Measurements from ENCODE around the gene COL23A1. TPM values are rescaled to one million over a fixed set of nuclear protein-coding genes. Genes with fewer than 3 reads are reported as not detected.

Gene COL23A1
- total and polyA plus RNA-seq, 2 of the 13 experiments (the other 11 are each of a cell fraction or from before 2014, with no cell fraction given) = not detected

- TF ChIP-seq ZNF800 (CRISPR knock-in tag; IDR thresholded peaks at IDR 0.05) = 0 out of 2 replicates have a peak, but pooled peaks have one; percentile 34
- no peak for TF ChIP-seq ZNF382 (CRISPR knock-in tag; IDR thresholded peaks at IDR 0.05; ENCODE audit: borderline replicate concordance)
- TF ChIP-seq HNF4A (CRISPR knock-in tag; IDR thresholded peaks at IDR 0.05) = peak; percentile 67
- peak; percentile 19; the same call in 1 of the 2 replicates for TF ChIP-seq RARA (CRISPR knock-in tag; IDR thresholded peaks at IDR 0.05)
- TF ChIP-seq TOPORS (CRISPR knock-in tag; IDR thresholded peaks at IDR 0.05) = no peak
- TF ChIP-seq FOXA1 (IDR thresholded peaks at IDR 0.05) = no peak
- peak; percentile 65 for TF ChIP-seq FOXA1 (CRISPR knock-in tag; IDR thresholded peaks at IDR 0.05)
- TF ChIP-seq HNRNPUL1 (IDR thresholded peaks at IDR 0.05; ENCODE audit: low read depth, low read length) = no peak
- no peak for TF ChIP-seq ZNF556 (CRISPR knock-in tag; IDR thresholded peaks at IDR 0.05; ENCODE audit: borderline replicate concordance)
- peak; percentile 40; the same call in 1 of the 2 replicates for TF ChIP-seq RXRB (CRISPR knock-in tag; IDR thresholded peaks at IDR 0.05; ENCODE audit: borderline replicate concordance)
- peak; percentile 25; the same call in 1 of the 2 replicates for TF ChIP-seq YEATS2 (CRISPR knock-in tag; IDR thresholded peaks at IDR 0.05; ENCODE audit: borderline replicate concordance)
- no peak for TF ChIP-seq E2F5 (CRISPR knock-in tag; conservative IDR thresholded peaks at IDR 0.05)
- peak; percentile 24; the same call in 1 of the 2 replicates for TF ChIP-seq FOXO1 (CRISPR knock-in tag; IDR thresholded peaks at IDR 0.05)
- TF ChIP-seq IRF2 (CRISPR knock-in tag; IDR thresholded peaks at IDR 0.05) = peak; percentile 14; the same call in 1 of the 2 replicates
- TF ChIP-seq PRMT3 (CRISPR knock-in tag; IDR thresholded peaks at IDR 0.05; ENCODE audit: borderline replicate concordance, low read depth) = no peak
- peak; percentile 85 for TF ChIP-seq PPARG (CRISPR knock-in tag; conservative IDR thresholded peaks at IDR 0.05)
- TF ChIP-seq THYN1 (CRISPR knock-in tag; IDR thresholded peaks at IDR 0.05; ENCODE audit: borderline replicate concordance, low read depth) = no peak
- TF ChIP-seq GRHL1 (CRISPR knock-in tag; conservative IDR thresholded peaks at IDR 0.05) = no peak
- peak; percentile 56; the same call in 1 of the 2 replicates for TF ChIP-seq HMG20A (CRISPR knock-in tag; IDR thresholded peaks at IDR 0.05; ENCODE audit: borderline replicate concordance)
- TF ChIP-seq ZBTB42 (CRISPR knock-in tag; IDR thresholded peaks at IDR 0.05) = no peak
- no peak for TF ChIP-seq KAT7 (CRISPR knock-in tag; IDR thresholded peaks at IDR 0.05; ENCODE audit: borderline replicate concordance)
- no peak for TF ChIP-seq ZNF274 (CRISPR knock-in tag; IDR thresholded peaks at IDR 0.05)
- peak; percentile 7; the same call in 1 of the 2 replicates for TF ChIP-seq CEBPB (IDR thresholded peaks at IDR 0.05; ENCODE audit: borderline replicate concordance, low read depth, low read length)
- TF ChIP-seq ZFP90 (CRISPR knock-in tag; IDR thresholded peaks at IDR 0.05; ENCODE audit: borderline replicate concordance) = no peak
- TF ChIP-seq SOX13 (IDR thresholded peaks at IDR 0.05) = no peak
- peak in 1 of 2 experiments; percentile 60; a peak in 2 of 4 replicates for TF ChIP-seq SOX13 (CRISPR knock-in tag; conservative IDR thresholded peaks at IDR 0.05 in 1 of 2, IDR thresholded peaks at IDR 0.05 in 1 of 2)
Measured at GRCh38 chr5:178283520-178283919, 306.7 kb downstream of the COL23A1 start (continued).
